HepG2 (cell line): Measurements from ENCODE around the gene BZW1. TPM values are rescaled to one million over a fixed set of nuclear protein-coding genes. Genes with fewer than 3 reads are reported as not detected.
A peak's percentile ranks its signal among the peaks of the same experiment; 100 is the strongest.

ENCODE experiments used
- AGO2 ChIP-seq: fragments of 200-400 bp; formaldehyde crosslinking; optimal IDR thresholded peaks from 2 replicates; pipeline ENCODE3; 2017; ENCODE audit warnings: mild to moderate bottlenecking, low read depth, low read length, moderate library complexity
- BHLHE40 ChIP-seq: IDR thresholded peaks from 2 replicates; pipeline ENCODE4 v1.6.1; 2011; ENCODE audit warnings: low read length, improper control_type of control experiment
- CBFB ChIP-seq: sonication (generic); formaldehyde crosslinking; IDR thresholded peaks from 2 replicates; pipeline ENCODE4 v1.4.0; 2020; ENCODE audit warnings: missing genetic modification reagents
- CREM ChIP-seq, 2 experiments: sonication (generic) in 1 of 2; formaldehyde crosslinking in 1 of 2; IDR thresholded peaks; 2 replicates each; pipeline versions ENCODE4 v1.4.0 to v1.6.1; 2016 to 2020; ENCODE audit warnings: antibody characterized with exemption in 1 of 2, mild to moderate bottlenecking in 1 of 2, missing genetic modification reagents in 1 of 2
- HNRNPL ChIP-seq: fragments of 200-400 bp; formaldehyde crosslinking; IDR thresholded peaks from 2 replicates; pipeline ENCODE4 v1.6.1; 2017; ENCODE audit warnings: mild to moderate bottlenecking, low read depth, low read length
- KLF6 ChIP-seq: IDR thresholded peaks from 2 replicates; pipeline ENCODE4 v1.8.0; 2016; ENCODE audit warnings: missing biosample characterization, missing genetic modification reagents
- MED1 ChIP-seq: sonication (generic); formaldehyde crosslinking; IDR thresholded peaks from 2 replicates; pipeline ENCODE4 v1.4.0; 2020; ENCODE audit warnings: missing genetic modification reagents
- MXI1 ChIP-seq: IDR thresholded peaks from 3 replicates; pipeline ENCODE4 v1.6.1; 2012; ENCODE audit warnings: low read depth, low read length, inconsistent platforms, borderline replicate concordance
- NAIF1 ChIP-seq: sonication (generic); formaldehyde crosslinking; IDR thresholded peaks from 2 replicates; pipeline ENCODE4 v1.5.0; 2020; ENCODE audit warnings: mild to moderate bottlenecking, missing genetic modification reagents, borderline replicate concordance
- PHF21A ChIP-seq: sonication (generic); formaldehyde crosslinking; IDR thresholded peaks from 2 replicates; pipeline ENCODE4 v1.5.0; 2020; ENCODE audit warnings: mild to moderate bottlenecking, missing genetic modification reagents
- SOX5 ChIP-seq: IDR thresholded peaks from 2 replicates; pipeline ENCODE4 v1.6.1; 2016; ENCODE audit warnings: borderline replicate concordance
- SP2 ChIP-seq: sonication (generic); formaldehyde crosslinking; IDR thresholded peaks from 2 replicates; pipeline ENCODE4 v1.5.1; 2020; ENCODE audit warnings: mild to moderate bottlenecking, missing genetic modification reagents
- STAG1 ChIP-seq: sonication (generic); formaldehyde crosslinking; IDR thresholded peaks from 2 replicates; pipeline ENCODE4 v1.4.0; 2020; ENCODE audit warnings: missing genetic modification reagents
- ZFP36L1 ChIP-seq: sonication (generic); formaldehyde crosslinking; IDR thresholded peaks from 2 replicates; pipeline ENCODE4 v1.8.0; 2022; ENCODE audit warnings: mild to moderate bottlenecking, missing genetic modification reagents, moderate library complexity
- ZHX1 ChIP-seq: sonication (generic); formaldehyde crosslinking; IDR thresholded peaks from 2 replicates; pipeline ENCODE4 v1.8.1; 2022; ENCODE audit warnings: low read depth, mild to moderate bottlenecking, missing genetic modification reagents
- ZNF12 ChIP-seq: sonication (generic); formaldehyde crosslinking; IDR thresholded peaks from 2 replicates; pipeline ENCODE4 v1.5.0; 2020; ENCODE audit warnings: missing genetic modification reagents
- ZNF280B ChIP-seq: sonication (generic); formaldehyde crosslinking; IDR thresholded peaks from 2 replicates; pipeline ENCODE4 v1.5.0; 2020; ENCODE audit warnings: missing genetic modification reagents, mild to moderate bottlenecking, borderline replicate concordance
- ZNF33A ChIP-seq: sonication (generic); formaldehyde crosslinking; IDR thresholded peaks from 2 replicates; pipeline ENCODE4 v1.5.1; 2020; ENCODE audit warnings: missing genetic modification reagents, mild to moderate bottlenecking, moderate library complexity, borderline replicate concordance
- ZNF609 ChIP-seq: sonication (generic); formaldehyde crosslinking; IDR thresholded peaks from 2 replicates; pipeline ENCODE4 v1.4.0; 2020; ENCODE audit warnings: mild to moderate bottlenecking, missing genetic modification reagents, borderline replicate concordance
- ZNF816 ChIP-seq: sonication (generic); formaldehyde crosslinking; IDR thresholded peaks from 2 replicates; pipeline ENCODE4 v1.8.0; 2022; ENCODE audit warnings: missing genetic modification reagents, mild to moderate bottlenecking, borderline replicate concordance
- polyA plus RNA-seq, 8 experiments: library from polyadenylated mRNA; depleted of rRNA in 3 of 8; stranded (reverse) in 7 of 8; unstranded in 1 of 8; fragments of >200 nt; fragmentation: Illumina TruSeq in 4 of 8; extraction: Trizol in 4 of 8; gene quantifications; 2 replicates each; pipeline versions ENCODE4 v1.2.1 to v1.2.3, GENCODE V29; 2011 to 2016; ENCODE audit warnings: low read depth in 4 of 8, missing spikeins in 1 of 8, mixed read lengths in 1 of 8; ENCODE audit not compliant: insufficient read depth in 1 of 8
- total RNA-seq, 5 experiments: library from RNA; depleted of rRNA; stranded (reverse); fragments of >200 nt; fragmentation: Illumina TruSeq; extraction: Trizol; gene quantifications; 2 replicates each; pipeline ENCODE4 v1.2.3, GENCODE V29; 2016; ENCODE audit warnings: low read depth in 1 of 5
- TF ChIP-seq, protein P1 (sequence below): IDR thresholded peaks from 2 replicates; pipeline ENCODE4 v1.6.1; 2016; ENCODE audit warnings: missing genetic modification reagents, missing compliant biosample characterization

BZW1 gene
- total and polyA plus RNA-seq, 2 of the 13 experiments (the other 11 are each of a cell fraction or from before 2014, with no cell fraction given): 106 to 384 TPM

- TF ChIP-seq BHLHE40 (0 out of 2 replicates have a peak, but pooled peaks have one; percentile 28), MXI1 (peak; percentile 23; the same call in 1 of the 3 replicates), ZHX1 (peak; percentile 41; the same call in 1 of the 2 replicates), STAG1 (CRISPR knock-in tag) (no peak), CBFB (no peak), SOX5 (CRISPR knock-in tag) (0 out of 2 replicates have a peak, but pooled peaks have one; percentile 8), CREM (IDR thresholded peaks at IDR 0.05) (peak; percentile 69), CREM (CRISPR knock-in tag; IDR thresholded peaks at IDR 0.05) (no peak; the same call in 1 of the 2 replicates), ZNF280B (CRISPR knock-in tag) (no peak), SP2 (CRISPR knock-in tag) (no peak), NAIF1 (0 out of 2 replicates have a peak, but pooled peaks have one; percentile 45), KLF6 (CRISPR knock-in tag) (peak; percentile 45; the same call in 1 of the 2 replicates), MED1 (CRISPR knock-in tag) (peak; percentile 16; the same call in 1 of the 2 replicates), HNRNPL (no peak), AGO2 (no peak), ZFP36L1 (CRISPR knock-in tag) (0 out of 2 replicates have a peak, but pooled peaks have one; percentile 51), PHF21A (CRISPR knock-in tag) (no peak), ZNF12 (CRISPR knock-in tag) (no peak), ZNF33A (CRISPR knock-in tag) (peak; percentile 52; the same call in 1 of the 2 replicates), ZNF609 (CRISPR knock-in tag) (0 out of 2 replicates have a peak, but pooled peaks have one; percentile 25), ZNF816 (CRISPR knock-in tag) (0 out of 2 replicates have a peak, but pooled peaks have one; percentile 46)
- TF ChIP-seq, protein P1, sequence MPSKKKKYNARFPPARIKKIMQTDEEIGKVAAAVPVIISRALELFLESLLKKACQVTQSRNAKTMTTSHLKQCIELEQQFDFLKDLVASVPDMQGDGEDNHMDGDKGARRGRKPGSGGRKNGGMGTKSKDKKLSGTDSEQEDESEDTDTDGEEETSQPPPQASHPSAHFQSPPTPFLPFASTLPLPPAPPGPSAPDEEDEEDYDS (CRISPR knock-in tag): peak; percentile 76
These were observed 50.9 kb downstream of the BZW1 start (continued) for GRCh38 chr2:200862532-200863000.
